LNCaP clone FGC (cell line): ENCODE results near the gene SETD1A.

Source experiments
- DNase-seq: peaks from one replicate; pipeline ENCODE4 v3.0.0-alpha.2; 2011; ENCODE audit warnings: low read depth
- H3K4me3 ChIP-seq: 2 replicates; pipeline ENCODE4 v1.5.1; 2011; ENCODE audit warnings: mild to moderate bottlenecking, low read depth, low read length, control low read depth
- TF ChIP-seq, protein P1 (sequence below): IDR thresholded peaks from 2 replicates; pipeline ENCODE4 v1.5.1; 2012; ENCODE audit warnings: mild to moderate bottlenecking; ENCODE audit not compliant: control insufficient read depth, insufficient read depth; ENCODE audit errors: extremely low read depth

SETD1A gene

DNA sequence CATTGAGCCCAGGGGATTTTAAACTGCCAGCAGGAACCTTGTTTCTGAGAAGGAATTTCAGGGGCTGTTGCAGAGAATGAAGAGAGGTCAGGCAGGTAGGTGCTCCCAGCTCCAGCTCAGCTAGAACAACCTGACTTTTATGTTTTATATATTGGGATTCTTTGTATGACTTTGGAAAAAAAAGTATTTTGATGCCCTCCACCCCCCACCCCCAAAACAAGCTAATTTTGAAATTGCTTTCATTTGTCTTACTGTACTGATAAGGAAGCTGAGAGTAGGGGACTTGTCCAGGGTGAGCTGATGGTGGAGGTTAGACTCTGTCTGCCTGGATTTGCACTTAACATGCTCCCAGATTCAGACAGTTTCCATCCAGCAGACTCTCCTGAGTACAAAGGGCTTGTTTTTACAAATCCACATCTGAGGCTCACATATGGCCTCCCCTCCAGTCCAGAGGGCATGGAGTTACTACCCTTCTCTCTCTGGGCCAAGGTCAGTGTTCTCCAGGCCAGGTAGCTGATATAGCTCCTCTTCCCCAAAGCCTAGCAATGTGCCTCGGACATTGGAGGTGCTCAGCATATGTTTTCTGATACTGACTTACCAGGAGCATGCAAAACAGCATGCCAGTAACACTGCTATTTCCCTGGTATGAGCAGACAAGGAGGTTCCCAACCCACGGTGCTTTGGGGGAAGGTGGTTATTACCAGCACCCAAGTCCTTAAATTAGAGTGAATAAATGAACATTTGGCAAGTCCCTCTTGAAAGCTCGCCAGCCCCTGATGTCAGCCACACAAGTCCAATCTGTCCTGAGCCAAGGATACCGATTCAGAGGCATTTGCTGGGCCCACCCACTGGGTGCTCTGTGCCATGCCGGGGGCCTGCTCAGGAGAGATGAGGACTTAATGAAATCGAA lies 41.6 kb downstream of the SETD1A start:
- no peak for DNase-seq
- TF ChIP-seq, protein P1, sequence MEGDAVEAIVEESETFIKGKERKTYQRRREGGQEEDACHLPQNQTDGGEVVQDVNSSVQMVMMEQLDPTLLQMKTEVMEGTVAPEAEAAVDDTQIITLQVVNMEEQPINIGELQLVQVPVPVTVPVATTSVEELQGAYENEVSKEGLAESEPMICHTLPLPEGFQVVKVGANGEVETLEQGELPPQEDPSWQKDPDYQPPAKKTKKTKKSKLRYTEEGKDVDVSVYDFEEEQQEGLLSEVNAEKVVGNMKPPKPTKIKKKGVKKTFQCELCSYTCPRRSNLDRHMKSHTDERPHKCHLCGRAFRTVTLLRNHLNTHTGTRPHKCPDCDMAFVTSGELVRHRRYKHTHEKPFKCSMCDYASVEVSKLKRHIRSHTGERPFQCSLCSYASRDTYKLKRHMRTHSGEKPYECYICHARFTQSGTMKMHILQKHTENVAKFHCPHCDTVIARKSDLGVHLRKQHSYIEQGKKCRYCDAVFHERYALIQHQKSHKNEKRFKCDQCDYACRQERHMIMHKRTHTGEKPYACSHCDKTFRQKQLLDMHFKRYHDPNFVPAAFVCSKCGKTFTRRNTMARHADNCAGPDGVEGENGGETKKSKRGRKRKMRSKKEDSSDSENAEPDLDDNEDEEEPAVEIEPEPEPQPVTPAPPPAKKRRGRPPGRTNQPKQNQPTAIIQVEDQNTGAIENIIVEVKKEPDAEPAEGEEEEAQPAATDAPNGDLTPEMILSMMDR = no peak
- no peak overlapping the region for H3K4me3 ChIP-seq

DNA sequence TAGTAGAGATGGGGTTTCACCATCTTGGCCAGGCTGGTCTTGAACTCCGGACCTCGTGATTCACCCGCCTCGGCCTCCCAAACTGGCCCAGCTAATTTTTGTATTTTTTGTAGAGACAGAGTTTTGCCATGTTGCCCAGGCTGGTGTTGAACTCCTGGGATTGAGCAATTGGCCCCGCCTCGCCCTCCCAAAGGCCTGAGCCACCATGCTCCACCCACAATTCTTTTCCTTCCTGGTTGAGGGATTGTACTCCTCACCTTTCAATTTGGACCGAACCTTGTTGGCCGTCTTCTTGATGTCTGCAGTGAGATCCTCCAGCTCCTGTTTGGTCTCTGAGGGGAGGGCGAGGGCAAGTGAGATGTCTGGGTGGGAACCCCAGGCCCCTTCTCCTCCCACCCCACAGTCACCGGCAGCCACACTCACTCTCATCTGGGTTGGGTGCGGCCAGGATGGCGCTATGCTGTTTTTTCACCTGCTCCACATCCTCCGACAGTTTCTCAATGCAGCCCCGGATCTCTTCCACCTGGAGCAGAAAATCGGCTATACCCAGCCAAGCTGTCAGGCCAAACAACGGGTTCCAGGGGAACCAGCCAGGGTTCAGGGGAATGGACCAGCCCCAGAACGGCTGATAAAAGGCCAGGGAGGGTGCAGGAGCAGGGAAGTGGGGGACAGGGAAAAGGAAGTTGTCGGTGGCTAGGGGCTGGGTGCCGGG lies 43.3 kb downstream of the SETD1A start:
- no peak overlapping the region for H3K4me3 ChIP-seq
- no peak for DNase-seq
- TF ChIP-seq, protein P1 = no peak

DNA sequence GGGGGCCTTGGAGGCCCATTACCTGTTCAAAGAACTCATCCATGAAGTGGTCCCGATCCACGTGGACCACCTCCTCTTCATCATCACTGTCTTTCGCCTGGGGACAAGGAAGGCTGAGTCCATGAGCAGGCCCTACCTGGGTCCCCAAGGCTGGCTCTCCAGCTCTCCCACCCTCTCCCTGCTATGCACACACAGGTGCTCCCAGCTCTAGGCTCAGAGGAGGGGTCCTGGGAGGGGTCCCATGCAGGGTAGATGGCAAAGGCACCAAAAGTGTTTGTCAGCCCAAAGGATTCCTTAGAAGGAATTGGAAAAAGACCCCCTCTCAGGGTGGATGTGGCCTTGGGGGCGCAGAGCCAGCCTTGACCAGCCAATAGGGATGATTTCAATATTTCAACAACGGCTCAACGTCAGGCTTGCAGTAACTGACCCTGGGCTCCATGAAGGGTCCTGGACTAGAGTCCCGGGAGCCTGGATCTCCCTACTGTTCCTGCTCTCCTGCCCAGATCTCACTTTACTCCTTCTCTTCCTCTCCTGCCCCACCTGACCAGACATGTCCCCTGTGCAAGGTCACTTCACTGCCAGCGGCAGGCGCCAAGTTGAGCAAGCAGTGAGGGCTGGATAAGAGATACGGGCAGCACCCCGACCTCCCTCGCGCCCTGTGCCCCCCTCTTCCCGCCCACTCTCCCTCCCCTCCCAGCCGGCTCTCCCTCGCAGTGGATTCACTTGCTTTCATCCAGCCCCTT lies 44.1 kb downstream of the SETD1A start:
- no peak for DNase-seq
- H3K4me3 ChIP-seq = no peak overlapping the region
- TF ChIP-seq, protein P1 = no peak

DNA sequence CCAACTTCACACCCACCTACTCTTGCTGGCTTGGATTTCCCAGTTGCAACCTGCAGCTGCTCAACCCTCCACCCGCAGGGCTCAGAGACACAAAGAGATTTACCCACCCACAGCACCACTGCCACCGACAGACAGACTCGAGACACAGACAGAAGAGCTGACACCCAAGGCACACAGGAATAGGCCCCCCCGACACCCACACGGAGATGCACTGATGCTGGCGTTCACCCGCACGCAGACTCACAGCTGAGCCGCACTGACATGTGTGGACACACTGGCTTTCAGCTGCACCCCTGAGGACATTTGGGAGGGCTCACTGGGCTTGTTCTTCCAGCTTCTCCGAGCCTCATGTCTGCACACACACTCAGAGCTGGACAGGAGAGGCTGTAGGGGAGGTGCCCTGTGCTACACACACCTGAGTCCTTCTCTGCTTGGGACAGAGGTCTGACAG lies 44.7 kb downstream of the SETD1A start:
- H3K4me3 ChIP-seq = no peak overlapping the region
- DNase-seq = no peak
- TF ChIP-seq, protein P1 = no peak

DNA sequence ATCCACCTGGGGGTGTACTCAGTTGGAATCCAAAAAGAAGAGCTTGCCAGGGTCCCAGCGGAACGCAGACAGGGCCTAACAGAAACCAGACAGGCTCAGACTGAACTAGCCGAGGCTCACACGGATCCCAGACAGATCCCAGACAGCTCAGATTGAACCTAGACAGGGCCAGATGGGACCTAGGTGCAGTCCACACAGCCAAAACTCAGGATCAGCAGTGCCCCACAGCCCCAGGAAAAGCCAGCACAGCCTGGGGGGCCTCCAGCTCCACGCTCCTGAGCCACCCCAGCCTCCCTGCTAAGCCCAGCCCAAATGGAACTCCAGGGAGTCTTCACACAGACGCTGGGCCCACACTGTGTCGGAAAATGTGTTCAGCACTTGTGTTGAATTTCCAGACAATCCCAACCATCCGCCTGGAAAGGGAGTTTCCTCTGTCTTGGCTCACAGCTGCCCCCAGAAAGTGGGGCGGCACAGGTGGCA lies 45.3 kb downstream of the SETD1A start:
- no peak overlapping the region for H3K4me3 ChIP-seq
- DNase-seq = no peak
- TF ChIP-seq, protein P1 = no peak

DNA sequence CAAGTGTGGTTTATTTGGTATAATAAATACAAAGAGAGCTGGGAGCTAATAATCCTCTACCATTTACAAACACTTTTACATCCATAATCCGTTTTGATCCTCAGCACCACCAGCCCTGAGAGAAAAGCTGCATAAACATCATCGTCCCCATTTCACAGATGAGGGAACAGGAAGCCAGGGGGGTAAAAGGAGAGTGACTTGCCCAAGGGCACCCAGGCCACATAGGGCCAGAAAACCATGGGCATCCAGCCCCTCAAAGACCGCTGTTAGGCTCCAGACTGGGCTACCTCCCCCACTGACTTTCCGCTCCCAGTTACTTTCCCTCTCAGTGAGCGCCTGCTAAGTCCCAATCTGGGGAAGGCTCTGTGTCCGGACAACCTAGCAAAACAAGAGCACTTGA lies 46.2 kb downstream of the SETD1A start:
- no peak overlapping the region for H3K4me3 ChIP-seq
- TF ChIP-seq, protein P1 = no peak
- no peak for DNase-seq
